Parathyroid adenoma (tissue), 2 donors: ENCODE measurements around the gene IBA57.

Experiments
- H2AFZ ChIP-seq: fragments of 300-600 bp; sonication (generic); one replicate; pipeline ENCODE4 v1.7.0; 2017; ENCODE audit warnings: antibody characterized with exemption, mild to moderate bottlenecking
- H3K27ac ChIP-seq: fragments of 300-600 bp; sonication (generic); one replicate; pipeline ENCODE4 v1.7.0; 2017
- H3K27me3 ChIP-seq: fragments of 300-600 bp; sonication (generic); one replicate; pipeline ENCODE4 v1.7.0; 2017; ENCODE audit warnings: low read length; ENCODE audit not compliant: control insufficient read depth, insufficient read depth
- H3K36me3 ChIP-seq: fragments of 300-600 bp; sonication (generic); one replicate; pipeline ENCODE4 v1.7.0; 2017; ENCODE audit warnings: low read length; ENCODE audit not compliant: control insufficient read depth, insufficient read depth
- H3K4me1 ChIP-seq: fragments of 300-600 bp; sonication (generic); one replicate; pipeline ENCODE4 v1.7.0; 2017; ENCODE audit warnings: control low read depth
- H3K4me2 ChIP-seq: fragments of 300-600 bp; sonication (generic); one replicate; pipeline ENCODE4 v1.7.0; 2017; ENCODE audit warnings: low read length
- H3K4me3 ChIP-seq: fragments of 300-600 bp; sonication (generic); one replicate; pipeline ENCODE4 v1.7.0; 2017; ENCODE audit warnings: low read depth, low read length
- H3K79me2 ChIP-seq: fragments of 300-600 bp; sonication (generic); one replicate; pipeline ENCODE4 v1.7.0; 2017; ENCODE audit warnings: control low read depth
- H3K9ac ChIP-seq: fragments of 300-600 bp; sonication (generic); one replicate; pipeline ENCODE4 v1.7.0; 2017; ENCODE audit warnings: mild to moderate bottlenecking
- H3K9me3 ChIP-seq: fragments of 300-600 bp; sonication (generic); one replicate; pipeline ENCODE4 v1.7.0; 2017; ENCODE audit warnings: low read length; ENCODE audit not compliant: control insufficient read depth
- CTCF ChIP-seq: fragments of 300-600 bp; sonication (generic); IDR thresholded peaks from one replicate; pipeline ENCODE4 v1.7.0; 2017; ENCODE audit warnings: antibody characterized with exemption, mild to moderate bottlenecking
- donor health status: primary hyperparathyroidism.

The IBA57 gene

GRCh38 chr1:228151180-228151925 is 14.3 kb upstream of the IBA57 start:
- peaks cover 6% of the 10 kb centered on the region for H3K4me1 ChIP-seq
- no peaks in the 10 kb centered on the region for H3K36me3 ChIP-seq
- H3K4me2 ChIP-seq = peak overlapping the region; percentile 70
- H3K4me3 ChIP-seq = no peak overlapping the region
- H3K79me2 ChIP-seq = peaks cover 13% of the 10 kb centered on the region
- H3K27me3 ChIP-seq = no peaks in the 10 kb centered on the region
- H3K9ac ChIP-seq = no peak overlapping the region
- peak overlapping the region; percentile 91 for H3K27ac ChIP-seq
- no peaks in the 10 kb centered on the region for H3K9me3 ChIP-seq
- no peak overlapping the region for H2AFZ ChIP-seq
- no peak for TF ChIP-seq CTCF

GRCh38 chr1:228152097-228152917 is 13.3 kb upstream of the IBA57 start:
- Histone ChIP-seq H3K4me2 (no peak overlapping the region), H3K4me1 (peaks cover 6% of the 10 kb centered on the region)

GRCh38 chr1:228152918-228153258 is 12.7 kb upstream of the IBA57 start:
- Histone ChIP-seq H3K9me3 (no peaks in the 10 kb centered on the region), H3K4me3 (no peak overlapping the region), H3K79me2 (peaks cover 8% of the 10 kb centered on the region), H3K27me3 (no peaks in the 10 kb centered on the region), H3K4me1 (peaks cover 6% of the 10 kb centered on the region), H3K9ac (no peak overlapping the region), H3K4me2 (no peak overlapping the region), H3K36me3 (no peaks in the 10 kb centered on the region), H3K27ac (no peak overlapping the region), H2AFZ (no peak overlapping the region)
- no peak for TF ChIP-seq CTCF

More at GRCh38 chr1:228152097-228152917, 13.3 kb upstream of the IBA57 start:
- H3K4me3 ChIP-seq = no peak overlapping the region
- H3K27ac ChIP-seq = no peak overlapping the region
- no peak overlapping the region for H2AFZ ChIP-seq
- no peak for TF ChIP-seq CTCF
- H3K36me3 ChIP-seq = no peaks in the 10 kb centered on the region
- H3K79me2 ChIP-seq = peaks cover 8% of the 10 kb centered on the region
- H3K9ac ChIP-seq = no peak overlapping the region
- H3K9me3 ChIP-seq = no peaks in the 10 kb centered on the region
- no peaks in the 10 kb centered on the region for H3K27me3 ChIP-seq

GRCh38 chr1:228154021-228154669 is 11.5 kb upstream of the IBA57 start:
- Histone ChIP-seq H3K4me3 (no peak overlapping the region), H3K9ac (no peak overlapping the region), H3K27ac (no peak overlapping the region), H3K79me2 (peaks cover 8% of the 10 kb centered on the region), H3K9me3 (no peaks in the 10 kb centered on the region), H3K4me2 (no peak overlapping the region), H3K36me3 (no peaks in the 10 kb centered on the region), H3K27me3 (no peaks in the 10 kb centered on the region), H2AFZ (no peak overlapping the region), H3K4me1 (peaks cover 6% of the 10 kb centered on the region)
- no peak for TF ChIP-seq CTCF
